ENCODE measurements around the gene KLHL42.
"Not testable (repeated sequence)": the region's sequence is repeated elsewhere in the genome, so short reads cannot be mapped to it uniquely, and the experiment has no call there.

The KLHL42 gene, protein sequence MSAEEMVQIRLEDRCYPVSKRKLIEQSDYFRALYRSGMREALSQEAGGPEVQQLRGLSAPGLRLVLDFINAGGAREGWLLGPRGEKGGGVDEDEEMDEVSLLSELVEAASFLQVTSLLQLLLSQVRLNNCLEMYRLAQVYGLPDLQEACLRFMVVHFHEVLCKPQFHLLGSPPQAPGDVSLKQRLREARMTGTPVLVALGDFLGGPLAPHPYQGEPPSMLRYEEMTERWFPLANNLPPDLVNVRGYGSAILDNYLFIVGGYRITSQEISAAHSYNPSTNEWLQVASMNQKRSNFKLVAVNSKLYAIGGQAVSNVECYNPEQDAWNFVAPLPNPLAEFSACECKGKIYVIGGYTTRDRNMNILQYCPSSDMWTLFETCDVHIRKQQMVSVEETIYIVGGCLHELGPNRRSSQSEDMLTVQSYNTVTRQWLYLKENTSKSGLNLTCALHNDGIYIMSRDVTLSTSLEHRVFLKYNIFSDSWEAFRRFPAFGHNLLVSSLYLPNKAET

DNA sequence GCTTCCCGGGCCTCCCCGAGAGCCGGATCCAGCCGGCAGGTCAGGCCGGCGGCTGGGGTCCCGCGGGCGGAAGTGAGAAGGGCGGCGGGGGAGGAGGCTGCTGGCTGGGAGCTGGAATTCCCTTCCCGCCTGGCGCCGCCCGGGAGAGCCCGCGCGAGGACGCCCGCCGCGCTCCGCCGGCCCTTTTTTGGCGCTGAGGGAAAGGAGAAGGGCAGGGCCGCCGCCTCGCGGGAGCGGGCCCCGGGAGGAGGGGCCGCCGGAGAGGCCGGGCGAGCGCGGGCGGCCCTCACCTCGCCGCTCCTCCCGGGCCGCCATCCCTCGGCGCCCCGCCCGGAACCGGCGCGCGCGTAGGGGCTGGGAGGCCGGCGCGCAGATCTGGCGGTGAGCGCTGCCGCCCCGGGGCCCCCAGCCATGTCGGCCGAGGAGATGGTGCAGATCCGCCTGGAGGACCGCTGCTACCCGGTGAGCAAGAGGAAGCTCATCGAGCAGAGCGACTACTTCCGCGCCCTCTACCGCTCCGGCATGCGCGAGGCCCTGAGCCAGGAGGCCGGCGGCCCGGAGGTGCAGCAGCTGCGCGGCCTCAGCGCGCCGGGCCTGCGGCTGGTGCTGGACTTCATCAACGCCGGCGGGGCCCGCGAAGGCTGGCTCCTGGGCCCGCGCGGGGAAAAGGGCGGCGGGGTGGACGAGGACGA lies at the start of gene KLHL42, which contains the start of gene MANSC4:
KLHL42 (plus strand) TSS at position 314 of the 692 bp plus-strand sequence; CDS start at position 412, 98 bp downstream.
MANSC4 (minus strand) TSS at position 317 of the 692 bp plus-strand sequence. CDS start 8,960 bp downstream, outside the sequence.
- in situ Hi-C loops (cut with HindIII; ENCODE audit: low pct_ligation_motif_present, low pct_unique_long_range_greater_than_20kb, low sequenced_read_pairs), result no loop called here
- DNase-seq, result peak; percentile 78

DNA sequence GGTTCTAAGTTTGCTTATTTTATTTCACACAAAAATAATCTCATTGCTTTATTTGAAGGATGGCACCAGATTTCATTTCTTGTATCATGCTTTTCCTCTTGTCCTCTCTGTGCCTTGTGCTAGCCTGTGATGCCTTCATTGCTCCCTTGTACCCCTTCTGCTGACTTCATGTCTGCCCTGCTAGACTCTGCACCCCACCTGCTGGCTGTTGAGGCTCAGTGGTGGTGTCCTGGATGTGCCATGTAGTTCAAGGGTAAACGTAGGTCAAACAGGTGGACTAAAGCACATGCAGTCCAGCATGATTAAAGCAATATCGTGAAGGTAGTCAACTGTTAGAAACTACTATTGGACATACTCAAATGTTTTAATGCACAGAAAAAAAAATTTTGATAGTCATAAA lies 47.8 kb upstream of the KLHL42 start:
- in situ Hi-C loops (cut with HindIII; ENCODE audit: low pct_ligation_motif_present, low pct_unique_long_range_greater_than_20kb, low sequenced_read_pairs), result loop anchor here (25.0 kb wide), 1 partner anchor 205 kb away; no protein-coding TSS in a partner anchor
- DNase-seq, result peak; percentile 42

DNA sequence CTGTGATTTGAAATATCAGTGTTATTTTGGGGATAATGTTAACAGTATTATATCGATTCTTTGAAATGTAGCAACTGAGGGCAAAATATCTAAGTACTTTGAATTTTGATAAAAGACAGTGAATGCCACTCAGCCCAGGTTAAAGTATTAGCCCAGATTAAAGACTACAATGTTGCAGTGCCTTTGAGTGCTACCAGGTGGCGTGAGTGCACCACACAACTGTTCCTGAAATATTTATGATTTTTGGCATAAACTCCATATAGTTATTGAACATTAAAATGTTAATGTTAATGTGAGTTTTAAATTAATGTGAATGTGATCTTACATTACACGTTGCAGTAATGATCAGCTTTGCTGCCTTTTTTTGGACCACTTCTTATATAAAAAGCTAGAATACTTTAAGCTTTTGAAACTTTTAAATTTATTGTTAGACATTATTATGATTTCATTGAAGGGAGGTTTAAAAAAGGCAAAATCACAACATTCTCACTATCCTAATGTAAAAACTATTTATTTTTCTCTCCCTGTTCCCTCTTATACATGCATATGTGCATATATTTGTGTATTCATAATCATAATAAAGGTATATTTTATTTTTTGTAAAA lies 46.9 kb upstream of the KLHL42 start:
- peak; percentile 61 for DNase-seq
- in situ Hi-C loops (cut with HindIII; ENCODE audit: low pct_ligation_motif_present, low pct_unique_long_range_greater_than_20kb, low sequenced_read_pairs), result loop anchor here (25.0 kb wide), 1 partner anchor 204 kb away; no protein-coding TSS in a partner anchor

DNA sequence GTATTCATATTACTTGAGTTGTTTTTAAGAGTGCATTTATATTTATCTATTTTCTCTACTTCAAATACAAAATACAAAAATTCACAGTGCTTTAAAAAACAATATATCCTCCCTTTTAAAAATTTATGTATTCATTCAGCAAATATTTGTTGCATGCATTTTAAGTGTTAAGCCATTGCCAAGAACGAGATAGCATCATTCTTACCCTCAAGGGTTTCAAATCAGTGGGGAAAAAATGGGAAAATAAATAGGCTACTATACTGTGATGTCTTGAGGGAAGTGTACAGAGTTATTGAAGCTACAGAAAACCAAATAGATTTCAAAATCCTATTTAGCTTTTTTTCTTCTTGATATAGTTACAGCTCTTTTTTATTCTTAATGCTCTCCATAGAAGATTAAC lies 46.2 kb upstream of the KLHL42 start:
- in situ Hi-C loops (cut with HindIII; ENCODE audit: low pct_ligation_motif_present, low pct_unique_long_range_greater_than_20kb, low sequenced_read_pairs), result loop anchor here (25.0 kb wide), 1 partner anchor 204 kb away; no protein-coding TSS in a partner anchor
- DNase-seq, result no peak

DNA sequence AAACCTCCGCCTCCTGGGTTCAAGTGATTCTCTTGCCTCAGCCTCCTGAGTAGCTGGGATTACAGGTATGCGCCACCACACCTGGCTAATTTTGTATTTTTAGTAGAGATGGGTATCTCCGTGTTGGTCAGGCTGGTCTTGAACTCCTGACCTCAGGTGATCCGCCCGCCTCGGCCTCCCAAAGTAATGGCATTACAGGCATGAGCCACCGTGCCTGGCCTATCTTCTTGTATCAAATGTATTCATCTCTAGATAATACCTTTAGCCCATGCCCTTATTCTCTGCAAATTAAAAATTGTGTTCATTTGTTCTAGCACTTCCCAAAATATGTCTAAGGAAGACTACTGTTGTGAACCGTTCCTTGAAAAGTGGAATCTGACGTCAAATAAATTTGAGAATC lies 45.7 kb upstream of the KLHL42 start:
- in situ Hi-C loops (cut with HindIII; ENCODE audit: low pct_ligation_motif_present, low pct_unique_long_range_greater_than_20kb, low sequenced_read_pairs), result loop anchor here (25.0 kb wide), 1 partner anchor 203 kb away; no protein-coding TSS in a partner anchor
- DNase-seq, result not testable (repeated sequence)

DNA sequence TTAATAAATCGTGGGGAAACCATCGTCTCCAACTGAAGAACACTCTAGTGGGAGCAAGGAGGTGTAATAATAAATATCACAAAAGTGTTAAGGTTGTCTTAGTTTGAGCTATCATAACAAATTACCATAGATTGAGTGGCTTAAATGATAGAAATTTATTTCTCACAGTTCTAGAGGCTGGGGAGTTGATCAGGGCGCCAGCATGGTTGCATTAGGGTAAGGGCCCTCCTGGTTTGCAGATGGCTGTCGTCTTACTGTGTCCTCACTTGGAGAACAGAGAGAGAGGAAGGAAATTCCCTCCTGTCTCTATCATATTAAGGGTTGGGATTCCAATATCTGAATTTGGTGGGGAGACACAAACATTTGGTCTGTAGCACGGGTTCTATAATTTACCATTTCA lies 36.4 kb upstream of the KLHL42 start:
- in situ Hi-C loops (cut with HindIII; ENCODE audit: low pct_ligation_motif_present, low pct_unique_long_range_greater_than_20kb, low sequenced_read_pairs), result loop anchor here (25.0 kb wide), 1 partner anchor 194 kb away; no protein-coding TSS in a partner anchor

DNA sequence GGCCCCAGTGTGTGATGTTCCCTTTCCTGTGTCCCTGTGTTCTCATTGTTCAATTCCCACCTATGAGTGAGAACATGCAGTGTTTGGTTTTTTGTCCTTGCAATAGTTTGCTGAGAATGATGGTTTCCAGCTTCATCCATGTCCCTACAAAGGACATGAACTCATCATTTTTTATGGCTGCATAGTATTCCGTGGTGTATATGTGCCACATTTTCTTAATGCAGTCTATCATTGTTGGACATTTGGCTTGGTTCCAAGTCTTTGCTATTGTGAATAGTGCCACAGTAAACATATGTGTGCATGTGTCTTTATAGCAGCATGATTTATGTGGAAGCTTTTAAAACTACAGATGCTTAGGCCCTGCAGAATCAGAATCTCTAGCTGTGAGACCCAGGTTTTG lies 34.3 kb upstream of the KLHL42 start:
- DNase-seq, result not testable (repeated sequence)
- in situ Hi-C loops (cut with HindIII; ENCODE audit: low pct_ligation_motif_present, low pct_unique_long_range_greater_than_20kb, low sequenced_read_pairs), result loop anchor here (25.0 kb wide), 1 partner anchor 192 kb away; no protein-coding TSS in a partner anchor

More for the DNA sequence above, 36.4 kb upstream of the KLHL42 start:
- DNase-seq, result no peak

DNA sequence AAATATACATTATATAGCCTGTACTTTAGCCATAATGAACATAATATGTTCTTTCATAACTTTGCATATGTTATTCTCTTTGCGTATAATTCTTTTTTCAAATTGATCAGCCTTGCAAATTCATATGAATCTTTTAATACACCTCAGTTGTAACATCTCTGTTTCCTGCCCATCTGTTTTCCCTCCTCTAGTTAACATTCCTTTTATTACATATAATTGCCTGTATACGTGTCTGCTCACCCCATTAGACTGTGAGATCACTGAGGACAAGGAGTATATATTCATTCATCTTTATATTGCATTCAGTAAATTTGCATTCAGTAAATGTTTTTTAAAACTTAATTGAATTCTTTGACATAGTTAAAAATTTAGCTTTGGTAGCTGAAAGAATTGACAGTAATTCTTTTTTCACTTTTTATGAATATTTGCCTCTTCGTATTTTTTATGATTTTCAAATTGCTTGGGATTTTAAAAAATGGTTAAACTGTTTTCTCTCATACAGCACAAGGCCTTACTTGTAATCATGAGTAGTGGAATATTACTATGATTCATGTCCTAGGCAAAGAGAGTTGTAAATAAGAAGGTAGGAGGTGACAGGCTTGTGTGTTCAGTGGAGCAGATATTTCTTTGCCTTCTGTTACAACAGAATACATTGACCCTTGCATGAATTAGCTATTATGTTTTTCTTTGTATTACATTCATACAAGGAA lies 32.8 kb upstream of the KLHL42 start:
- DNase-seq, result no peak
- in situ Hi-C loops (cut with HindIII; ENCODE audit: low pct_ligation_motif_present, low pct_unique_long_range_greater_than_20kb, low sequenced_read_pairs), result loop anchor here (25.0 kb wide), 1 partner anchor 190 kb away; no protein-coding TSS in a partner anchor

DNA sequence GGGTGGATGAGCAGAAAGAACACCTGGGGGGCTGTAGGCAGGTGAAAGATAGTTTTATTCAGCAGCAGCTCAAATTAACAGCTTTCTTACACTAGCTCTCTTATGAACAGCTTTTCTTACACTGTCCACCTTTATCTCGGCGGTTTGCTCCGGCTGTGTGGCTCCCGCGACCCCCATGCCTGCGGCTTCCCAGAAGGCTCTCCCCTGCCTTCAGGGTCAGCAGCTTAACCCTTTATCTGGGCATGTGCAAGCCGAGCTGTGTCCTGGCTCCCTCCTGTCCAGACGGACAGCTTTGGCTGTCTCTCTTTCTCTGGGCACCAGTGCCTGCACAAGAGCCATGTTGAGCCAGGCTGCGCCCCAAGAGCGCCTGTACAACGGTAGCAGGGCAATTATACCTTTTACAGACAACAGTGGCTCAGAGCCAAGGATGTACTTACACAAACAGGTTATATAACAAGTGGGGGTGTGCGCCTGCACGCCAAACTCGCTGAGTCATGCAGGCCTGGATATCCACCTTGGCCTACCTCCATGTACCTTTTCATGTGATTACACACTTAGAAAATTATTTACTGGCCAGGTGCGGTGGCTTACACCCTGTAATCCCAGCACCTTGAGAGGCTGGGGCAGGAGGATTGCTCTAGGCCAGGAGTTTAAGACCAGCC lies 28.5 kb upstream of the KLHL42 start:
- DNase-seq, result no peak
- in situ Hi-C loops (cut with HindIII; ENCODE audit: low pct_ligation_motif_present, low pct_unique_long_range_greater_than_20kb, low sequenced_read_pairs), result no loop called here

DNA sequence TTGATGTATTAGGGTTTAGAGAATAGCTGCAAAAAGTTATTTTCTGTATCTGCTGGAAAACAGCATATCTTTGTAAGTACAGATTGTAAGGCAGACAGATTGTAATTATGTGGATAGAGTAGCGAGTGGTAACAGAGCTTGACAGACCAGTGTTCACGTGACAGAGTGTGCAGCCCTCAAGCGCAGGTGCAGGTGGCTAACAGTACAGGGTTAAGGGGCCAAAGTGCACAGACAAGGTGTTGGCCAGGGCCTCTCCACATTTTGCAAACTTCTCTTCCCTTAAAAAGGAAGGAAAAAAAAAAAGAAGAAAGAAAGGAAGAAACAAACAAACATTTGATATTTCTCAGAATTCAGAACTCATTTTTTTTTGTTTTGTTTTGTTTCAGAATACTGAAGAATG lies 25.2 kb upstream of the KLHL42 start:
- no peak for DNase-seq
- in situ Hi-C loops (cut with HindIII; ENCODE audit: low pct_ligation_motif_present, low pct_unique_long_range_greater_than_20kb, low sequenced_read_pairs), result no loop called here

DNA sequence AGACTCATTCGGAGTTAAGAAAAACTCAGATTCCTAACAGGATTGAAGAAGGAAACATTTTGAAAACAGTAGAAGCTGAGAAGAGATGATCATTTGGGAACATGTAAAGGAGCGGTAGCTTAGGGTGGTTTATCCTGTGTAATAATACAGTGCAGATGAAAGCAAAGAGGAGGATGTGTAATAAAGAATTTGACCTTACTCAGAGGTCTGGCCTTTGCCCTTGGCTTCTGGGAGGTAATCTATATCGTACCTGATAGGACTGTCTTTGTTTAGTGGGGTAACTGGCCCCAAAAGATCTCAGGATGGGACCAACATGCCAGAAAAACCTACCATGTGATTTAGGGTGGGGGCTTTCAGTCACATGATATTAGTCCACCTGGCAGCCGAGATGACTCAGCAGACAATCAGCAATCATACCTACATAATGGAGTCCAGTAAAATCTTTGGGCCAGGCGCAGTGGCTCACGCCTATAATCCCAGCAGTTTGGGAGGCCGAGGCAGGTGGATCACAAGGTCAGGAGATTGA lies 23.3 kb upstream of the KLHL42 start:
- DNase-seq, result no peak
- in situ Hi-C loops (cut with HindIII; ENCODE audit: low pct_ligation_motif_present, low pct_unique_long_range_greater_than_20kb, low sequenced_read_pairs), result no loop called here

DNA sequence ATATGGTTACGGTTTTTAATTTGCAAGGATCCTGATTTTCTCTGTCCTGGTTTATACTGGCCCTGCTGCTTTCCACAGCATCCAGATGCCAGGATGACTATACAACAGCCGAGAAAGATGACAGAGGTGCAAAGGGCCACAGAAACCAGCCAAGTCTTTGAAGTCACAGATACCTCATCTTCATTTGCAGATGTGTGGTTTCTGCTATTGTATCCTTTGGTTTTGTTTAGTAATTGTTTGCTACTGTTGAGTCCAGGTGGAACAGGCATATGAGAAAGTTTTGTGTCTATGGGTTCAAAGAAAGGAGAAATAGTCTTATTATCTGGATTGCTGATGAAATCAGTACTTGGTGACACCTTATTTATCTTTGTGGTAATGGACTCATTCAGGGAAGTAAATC lies 17.3 kb upstream of the KLHL42 start:
- no peak for DNase-seq
- in situ Hi-C loops (cut with HindIII; ENCODE audit: low pct_ligation_motif_present, low pct_unique_long_range_greater_than_20kb, low sequenced_read_pairs), result no loop called here

DNA sequence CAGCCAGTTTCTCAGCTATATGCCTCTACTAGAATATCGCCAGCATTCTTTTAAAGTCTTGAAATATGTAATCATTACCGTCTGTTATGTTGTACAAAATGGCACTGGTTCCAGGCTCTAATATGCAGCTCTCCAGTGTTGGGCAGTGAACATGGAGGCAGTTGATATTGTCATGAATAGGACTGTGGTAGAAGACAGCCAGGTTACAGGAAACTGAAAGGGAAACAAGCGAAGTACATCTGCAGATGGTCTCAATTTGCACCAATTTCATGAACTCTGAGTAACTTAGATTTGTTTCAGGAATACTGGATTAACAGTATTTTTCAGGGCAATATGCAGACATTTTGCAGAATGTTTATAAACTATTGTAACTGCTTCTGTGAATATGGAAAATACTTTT lies 13.4 kb upstream of the KLHL42 start:
- no peak for DNase-seq
- in situ Hi-C loops (cut with HindIII; ENCODE audit: low pct_ligation_motif_present, low pct_unique_long_range_greater_than_20kb, low sequenced_read_pairs), result no loop called here

DNA sequence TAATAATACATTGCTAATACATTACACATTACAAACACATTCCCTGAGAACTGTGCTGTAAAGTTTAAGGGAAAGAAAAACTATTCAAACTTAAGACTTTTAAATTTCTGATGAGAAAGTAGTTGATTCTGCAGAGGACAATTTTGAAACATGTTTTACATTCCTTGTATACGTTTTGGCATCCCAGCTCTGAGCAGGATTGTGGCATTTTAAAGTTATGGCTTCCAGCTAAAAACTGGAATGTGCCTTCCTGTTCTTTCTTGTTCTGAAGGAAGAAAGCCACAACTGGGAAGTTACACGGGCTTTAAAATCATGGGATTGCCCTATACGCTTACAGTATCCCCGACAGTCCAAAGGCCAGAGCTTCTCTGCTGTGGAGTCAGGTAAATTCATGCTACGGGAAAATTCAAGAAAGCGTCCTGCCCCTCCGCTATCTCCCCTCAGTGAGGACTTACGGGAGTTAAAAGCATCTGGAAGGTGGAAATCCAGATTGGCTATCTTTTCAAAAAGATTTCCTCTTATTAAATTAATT lies 10.8 kb upstream of the KLHL42 start:
- in situ Hi-C loops (cut with HindIII; ENCODE audit: low pct_ligation_motif_present, low pct_unique_long_range_greater_than_20kb, low sequenced_read_pairs), result no loop called here

DNA sequence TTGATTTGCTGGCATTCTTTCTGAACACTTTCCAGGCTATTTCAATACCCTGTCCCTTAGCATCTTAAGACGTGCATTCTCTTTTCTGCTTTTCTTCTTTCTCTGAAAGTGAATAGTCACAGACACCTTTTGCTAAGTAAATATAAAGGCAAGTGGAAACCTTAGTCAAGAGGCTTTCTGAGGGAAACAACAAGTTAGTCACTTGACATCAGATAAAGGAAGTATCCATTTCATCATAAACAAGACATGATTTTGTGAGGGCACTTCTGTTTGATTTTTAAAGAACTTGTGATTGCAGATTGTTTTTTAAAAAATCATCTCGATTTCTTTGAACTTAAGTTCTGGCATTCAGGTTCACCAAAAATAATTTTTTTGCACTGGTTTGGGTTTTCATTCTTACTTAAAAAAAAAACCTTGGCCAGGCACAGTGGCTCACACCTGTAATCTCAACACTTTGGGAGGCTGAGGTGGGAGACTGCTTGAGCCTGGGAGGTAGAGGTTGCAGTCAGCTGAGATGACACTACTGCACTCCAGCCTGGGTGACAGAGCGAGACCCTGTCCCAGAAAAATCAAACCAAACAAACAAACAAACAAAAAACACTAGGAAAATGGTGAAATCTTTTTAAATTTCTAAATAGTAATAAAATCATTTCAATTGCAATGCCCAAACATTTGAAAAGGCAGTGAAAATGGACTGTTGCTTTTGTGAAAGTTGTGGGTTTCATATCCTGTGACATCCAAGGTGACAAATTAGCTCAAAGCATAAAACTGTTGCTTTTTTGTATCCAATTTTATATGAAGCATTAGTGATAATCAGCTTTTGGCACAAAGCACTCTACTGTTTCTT lies 8.3 kb upstream of the KLHL42 start:
- in situ Hi-C loops (cut with HindIII; ENCODE audit: low pct_ligation_motif_present, low pct_unique_long_range_greater_than_20kb, low sequenced_read_pairs), result no loop called here
- no peak for DNase-seq

More for the DNA sequence above, 10.8 kb upstream of the KLHL42 start:
- DNase-seq, result no peak

DNA sequence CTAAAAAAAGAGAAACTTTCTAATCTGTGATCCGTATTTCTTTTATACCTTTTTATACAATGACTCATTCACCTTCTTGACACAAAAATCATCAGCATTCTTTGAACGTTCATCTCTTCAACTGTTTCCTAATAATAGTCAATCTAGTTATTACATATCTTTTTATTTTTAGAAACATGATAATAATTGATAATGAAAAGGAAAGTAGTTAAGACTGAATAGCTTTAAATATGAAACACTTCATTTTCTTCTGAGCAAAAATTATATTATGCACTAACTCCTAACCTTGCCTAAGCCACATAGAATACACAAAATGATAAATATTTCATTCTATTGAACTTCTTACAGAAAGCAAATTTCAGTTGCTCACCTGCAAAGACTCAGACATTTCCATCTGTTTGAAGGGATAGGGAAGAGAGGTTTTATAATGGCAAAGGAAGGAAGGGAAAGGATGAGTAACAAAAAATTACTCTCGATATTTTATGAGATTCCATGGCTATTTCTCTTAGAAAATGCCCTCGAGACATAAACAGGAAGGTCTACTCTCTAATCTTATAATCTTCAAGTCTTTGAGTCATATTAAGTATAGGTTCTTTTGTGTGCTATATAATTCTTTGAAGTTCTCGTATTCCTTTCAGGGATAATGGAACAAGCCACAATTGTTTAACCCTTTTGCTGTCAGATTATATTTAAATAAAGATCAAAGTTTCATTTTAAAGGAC lies 7.5 kb upstream of the KLHL42 start:
- DNase-seq, result no peak
- in situ Hi-C loops (cut with HindIII; ENCODE audit: low pct_ligation_motif_present, low pct_unique_long_range_greater_than_20kb, low sequenced_read_pairs), result no loop called here
